GM12878 (cell line): ENCODE data around the gene SFR1. TPM values are rescaled to one million over a fixed set of nuclear protein-coding genes. Genes with fewer than 3 reads are reported as not detected.

ENCODE experiments used
- ATAC-seq: fragments of 200-7000 bp; cut with Tn5 transposase; 3 replicates; pipeline ENCODE4 v1.9.1; 2020; ENCODE audit warnings: mild to moderate bottlenecking, moderate library complexity
- BruUV-seq: library from RNA; stranded (reverse); fragments of 400-500 nt; replicated peaks from 2 replicates; lab custom pipeline; 2021; lab: Mats Ljungman, UMichigan
- CTCF ChIA-PET: fragments of 300-600 bp; sonication (Branson Sonifier 250); formaldehyde crosslinking; extraction: SDS; loops from one replicate; lab custom pipeline; 2021; ENCODE audit warnings: inconsistent platforms; lab: Yijun Ruan, JAX
- POLR2A ChIA-PET: fragments of 350-600 bp; formaldehyde crosslinking; extraction: SDS; loops from one replicate; lab custom pipeline; 2021; ENCODE audit warnings: inconsistent platforms; lab: Charles Lee
- RAD21 ChIA-PET: fragments of 300-600 bp; sonication (Branson Sonifier 250); formaldehyde crosslinking; loops from one replicate; lab custom pipeline; 2023; ENCODE audit warnings: antibody characterized with exemption; ENCODE audit not compliant: unreplicated experiment; lab: Charles Lee
- SMC1A ChIA-PET: fragments of 300-600 bp; sonication (Branson Sonifier 250); formaldehyde crosslinking; loops from one replicate; lab custom pipeline; 2023; ENCODE audit not compliant: unreplicated experiment, uncharacterized antibody; lab: Charles Lee
- DNase-seq: peaks from one replicate; pipeline ENCODE4 v3.0.0-alpha.2; 2011; ENCODE audit warnings: low read depth, low spot score
- FAIRE-seq: peaks from 3 replicates; lab custom pipeline; 2011; peaks lifted over from hg19 to GRCh38; lab: Jason Lieb, UNC
- H2AFZ ChIP-seq: 2 replicates; pipeline ENCODE4 v1.6.0; 2011; ENCODE audit warnings: low read depth, low read length, control low read depth; ENCODE audit not compliant: control insufficient read depth
- H3K27ac ChIP-seq: 2 replicates; pipeline ENCODE4 v1.5.1; 2011; ENCODE audit warnings: control low read depth; ENCODE audit not compliant: control insufficient read depth, insufficient read depth
- H3K27me3 ChIP-seq, 2 experiments: replicated peaks in 1 of 2; 2 replicates each; pipeline versions ENCODE4 v1.6.0 to v1.6.1; 2011; ENCODE audit warnings: low read length in 1 of 2; ENCODE audit not compliant: control insufficient read depth in 2 of 2, insufficient read depth in 2 of 2
- H3K36me3 ChIP-seq, 2 experiments: 2 replicates each; pipeline ENCODE4 v1.5.1; 2011; ENCODE audit warnings: low read length in 1 of 2; ENCODE audit not compliant: control insufficient read depth in 2 of 2, insufficient read depth in 2 of 2
- H3K4me1 ChIP-seq: 2 replicates; pipeline ENCODE4 v1.6.1; 2011; ENCODE audit warnings: mild to moderate bottlenecking, low read length, moderate library complexity, mixed read lengths; ENCODE audit not compliant: control insufficient read depth, insufficient read depth
- H3K4me2 ChIP-seq: 2 replicates; pipeline ENCODE4 v1.6.0; 2011; ENCODE audit warnings: control low read depth; ENCODE audit not compliant: control insufficient read depth, insufficient read depth
- H3K4me3 ChIP-seq: fragments of 200-600 bp; sonication (generic); 2 replicates; pipeline ENCODE4 v1.5.1; 2016
- H3K79me2 ChIP-seq: 2 replicates; pipeline ENCODE4 v1.6.0; 2011; ENCODE audit warnings: low read length; ENCODE audit not compliant: control insufficient read depth, insufficient read depth
- H3K9ac ChIP-seq: 2 replicates; pipeline ENCODE4 v1.8.0; 2011; ENCODE audit warnings: low read length, control low read depth, mixed read lengths; ENCODE audit not compliant: control insufficient read depth, insufficient read depth
- H3K9me3 ChIP-seq: replicated peaks from 3 replicates; pipeline ENCODE4 v1.5.1; 2011; ENCODE audit warnings: mild to moderate bottlenecking, low read length; ENCODE audit not compliant: control insufficient read depth, insufficient read depth
- H4K20me1 ChIP-seq: 2 replicates; pipeline ENCODE4 v1.6.0; 2011; ENCODE audit not compliant: control insufficient read depth, insufficient read depth
- CREM ChIP-seq: IDR thresholded peaks from 2 replicates; pipeline ENCODE4 v1.6.1; 2014; ENCODE audit warnings: antibody characterized with exemption, low read depth
- DPF2 ChIP-seq: fragments of 450-650 bp; IDR thresholded peaks from 2 replicates; pipeline ENCODE4 v1.6.1; 2017; ENCODE audit warnings: mild to moderate bottlenecking
- ETV6 ChIP-seq, 2 experiments: fragments of 450-650 bp in 1 of 2; IDR thresholded peaks in 1 of 2; conservative IDR thresholded peaks in 1 of 2; 2 replicates each; pipeline ENCODE4 v1.6.1; 2014; ENCODE audit warnings: antibody characterized with exemption in 1 of 2, borderline replicate concordance in 1 of 2, low read depth in 1 of 2, mild to moderate bottlenecking in 1 of 2, moderate library complexity in 1 of 2
- HCFC1 ChIP-seq: fragments of 150-350 bp; IDR thresholded peaks from 2 replicates; pipeline ENCODE4 v1.6.1; 2014; ENCODE audit warnings: low read length
- HDAC2 ChIP-seq: fragments of 200-600 bp; sonication (generic); IDR thresholded peaks from 2 replicates; pipeline ENCODE4 v1.6.1; 2017
- MEF2B ChIP-seq: fragments of 450-650 bp; IDR thresholded peaks from 2 replicates; pipeline ENCODE4 v1.6.1; 2018; ENCODE audit warnings: mild to moderate bottlenecking, moderate library complexity; ENCODE audit not compliant: partially characterized antibody, poor library complexity, severe bottlenecking
- NR2F1 ChIP-seq: fragments of 450-650 bp; conservative IDR thresholded peaks from 2 replicates; pipeline ENCODE4 v1.6.1; 2017; ENCODE audit warnings: mild to moderate bottlenecking
- POLR2A ChIP-seq: IDR thresholded peaks from 2 replicates; pipeline ENCODE4 v1.6.1; 2011; ENCODE audit warnings: low read depth, mild to moderate bottlenecking, low read length
- SMC3 ChIP-seq: IDR thresholded peaks from 2 replicates; pipeline ENCODE4 v1.6.1; 2011; ENCODE audit warnings: low read length, improper control_type of control experiment, borderline replicate concordance
- STAT1 ChIP-seq: fragments of 450-650 bp; conservative IDR thresholded peaks from 2 replicates; pipeline ENCODE4 v1.6.1; 2014; ENCODE audit warnings: antibody characterized with exemption, mild to moderate bottlenecking
- ZNF207 ChIP-seq: fragments of 450-650 bp; IDR thresholded peaks from 2 replicates; pipeline ENCODE4 v1.6.1; 2014; ENCODE audit warnings: antibody characterized with exemption, mild to moderate bottlenecking, borderline replicate concordance
- ZZZ3 ChIP-seq: IDR thresholded peaks from 2 replicates; pipeline ENCODE4 v1.6.1; 2011; ENCODE audit warnings: low read depth; ENCODE audit not compliant: control insufficient read depth, insufficient read length
- WGBS: methylation state at CpG from one replicate; pipeline ENCODE4 v1.1.6; 2016; ENCODE audit warnings: low lambda C conversion rate; ENCODE audit not compliant: insufficient replicate concordance, insufficient coverage; ENCODE audit errors: missing lambda C conversion rate; 5-methylcytosine and 5-hydroxymethylcytosine counted together
- in situ Hi-C: fragments of 300-500 bp; cut with MboI; formaldehyde crosslinking; loops from 9 replicates; pipeline ENCODE4 v1.14.3; 2018; ENCODE audit warnings: mixed read lengths
- intact Hi-C: fragments of 100-400 bp; cut with micrococcal nuclease; formaldehyde crosslinking; loops from one replicate; pipeline ENCODE4 v1.14.2; 2022; ENCODE audit not compliant: unreplicated experiment
- polyA plus RNA-seq, 11 experiments: library from polyadenylated mRNA; depleted of rRNA in 4 of 11; unstranded in 6 of 11; stranded (reverse) in 5 of 11; fragments of >200 nt; fragmentation: Nextera tagmentation in 4 of 11; fragmentation: Illumina TruSeq in 1 of 11; extraction: Ambion mirVana in 4 of 11; extraction: Trizol in 1 of 11; gene quantifications; 1 replicate in 1 of 11; 2 replicates in 10 of 11; pipeline versions ENCODE4 v1.2.1 to v1.2.3, GENCODE V29; 2011 to 2016; ENCODE audit warnings: inconsistent platforms in 2 of 11, missing spikeins in 2 of 11, low read depth in 1 of 11
- total RNA-seq, 4 experiments: library from RNA; depleted of rRNA in 3 of 4; stranded (reverse); fragments of >200 nt in 3 of 4; fragmentation: Illumina TruSeq in 1 of 4; extraction: Trizol in 1 of 4; gene quantifications; 2 replicates each; pipeline versions ENCODE4 v1.2.1 to v1.2.3, GENCODE V29; 2013 to 2021
- TF ChIP-seq, protein P1 (sequence below): IDR thresholded peaks from 2 replicates; pipeline ENCODE4 v1.6.1; 2011; ENCODE audit warnings: low read depth, low read length, improper control_type of control experiment, borderline replicate concordance
- TF ChIP-seq, protein P2 (sequence below): fragments of 450-650 bp; formaldehyde crosslinking; IDR thresholded peaks from 2 replicates; pipeline ENCODE4 v1.4.0; 2022; ENCODE audit warnings: mild to moderate bottlenecking, moderate library complexity
- TF ChIP-seq, protein P3 (sequence below): fragments of 450-650 bp; formaldehyde crosslinking; IDR thresholded peaks from 2 replicates; pipeline ENCODE4 v1.5.0; 2022; ENCODE audit warnings: mild to moderate bottlenecking, missing genetic modification characterization

Gene SFR1
- total and polyA plus RNA-seq, 10 of the 15 experiments (the other 5 are each of a cell fraction or from before 2014, with no cell fraction given), result 6.9 to 31.5 (median 14.9) TPM

GRCh38 chr10:104099269-104099668 is 22.7 kb upstream of the SFR1 start:
- intact Hi-C loops (no loop called here), in situ Hi-C loops (no loop called here)
- H3K79me2 ChIP-seq, result no peaks in the 10 kb centered on the region
- ChIA-PET CTCF (interaction anchor here (1.7 kb wide), 1 partner anchor 23 kb away, joined by 7 read pairs; the partner anchor contains the start of gene SFR1), RAD21 (interaction anchor here (0.8 kb wide), 1 partner anchor 11 kb away, joined by 3 read pairs; no protein-coding TSS in a partner anchor), SMC1A (interaction anchor here (1.0 to 2.2 kb wide), 5 partner anchors 11 to 211 kb away, joined by 3 to 10 read pairs (median 5); partner anchors contain the start of gene SFR1), POLR2A (no interaction called here)
- no peak for DNase-seq
- H3K4me3 ChIP-seq, result no peak overlapping the region
- no peak overlapping the region for H3K4me2 ChIP-seq
- no peak for TF ChIP-seq POLR2A
- TF ChIP-seq HDAC2, result no peak
- no peak for TF ChIP-seq MEF2B
- TF ChIP-seq ETV6 (conservative IDR thresholded peaks at IDR 0.05 in 1 of 2, IDR thresholded peaks at IDR 0.05 in 1 of 2; ENCODE audit: borderline replicate concordance in 1 of 2, low read depth in 1 of 2), result no peak
- no peak for TF ChIP-seq SMC3
- TF ChIP-seq, protein P1, sequence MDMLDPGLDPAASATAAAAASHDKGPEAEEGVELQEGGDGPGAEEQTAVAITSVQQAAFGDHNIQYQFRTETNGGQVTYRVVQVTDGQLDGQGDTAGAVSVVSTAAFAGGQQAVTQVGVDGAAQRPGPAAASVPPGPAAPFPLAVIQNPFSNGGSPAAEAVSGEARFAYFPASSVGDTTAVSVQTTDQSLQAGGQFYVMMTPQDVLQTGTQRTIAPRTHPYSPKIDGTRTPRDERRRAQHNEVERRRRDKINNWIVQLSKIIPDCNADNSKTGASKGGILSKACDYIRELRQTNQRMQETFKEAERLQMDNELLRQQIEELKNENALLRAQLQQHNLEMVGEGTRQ, result no peak
- no peak for TF ChIP-seq HCFC1
- TF ChIP-seq STAT1, result no peak
- no peak for TF ChIP-seq ZNF207
- TF ChIP-seq DPF2, result no peak
- TF ChIP-seq, protein P2, sequence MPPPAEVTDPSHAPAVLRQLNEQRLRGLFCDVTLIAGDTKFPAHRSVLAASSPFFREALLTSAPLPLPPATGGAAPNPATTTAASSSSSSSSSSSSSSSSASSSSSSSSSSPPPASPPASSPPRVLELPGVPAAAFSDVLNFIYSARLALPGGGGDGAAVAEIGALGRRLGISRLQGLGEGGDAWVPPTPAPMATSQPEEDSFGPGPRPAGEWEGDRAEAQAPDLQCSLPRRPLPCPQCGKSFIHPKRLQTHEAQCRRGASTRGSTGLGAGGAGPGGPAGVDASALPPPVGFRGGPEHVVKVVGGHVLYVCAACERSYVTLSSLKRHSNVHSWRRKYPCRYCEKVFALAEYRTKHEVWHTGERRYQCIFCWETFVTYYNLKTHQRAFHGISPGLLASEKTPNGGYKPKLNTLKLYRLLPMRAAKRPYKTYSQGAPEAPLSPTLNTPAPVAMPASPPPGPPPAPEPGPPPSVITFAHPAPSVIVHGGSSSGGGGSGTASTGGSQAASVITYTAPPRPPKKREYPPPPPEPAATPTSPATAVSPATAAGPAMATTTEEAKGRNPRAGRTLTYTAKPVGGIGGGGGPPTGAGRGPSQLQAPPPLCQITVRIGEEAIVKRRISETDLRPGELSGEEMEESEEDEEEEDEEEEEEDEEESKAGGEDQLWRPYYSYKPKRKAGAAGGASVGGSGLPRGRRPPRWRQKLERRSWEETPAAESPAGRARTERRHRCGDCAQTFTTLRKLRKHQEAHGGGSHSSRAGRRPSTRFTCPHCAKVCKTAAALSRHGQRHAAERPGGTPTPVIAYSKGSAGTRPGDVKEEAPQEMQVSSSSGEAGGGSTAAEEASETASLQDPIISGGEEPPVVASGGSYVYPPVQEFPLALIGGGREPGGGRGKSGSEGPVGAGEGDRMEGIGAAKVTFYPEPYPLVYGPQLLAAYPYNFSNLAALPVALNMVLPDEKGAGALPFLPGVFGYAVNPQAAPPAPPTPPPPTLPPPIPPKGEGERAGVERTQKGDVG (CRISPR knock-in tag), result no peak
- TF ChIP-seq CREM, result no peak
- TF ChIP-seq NR2F1, result no peak
- TF ChIP-seq, protein P3, sequence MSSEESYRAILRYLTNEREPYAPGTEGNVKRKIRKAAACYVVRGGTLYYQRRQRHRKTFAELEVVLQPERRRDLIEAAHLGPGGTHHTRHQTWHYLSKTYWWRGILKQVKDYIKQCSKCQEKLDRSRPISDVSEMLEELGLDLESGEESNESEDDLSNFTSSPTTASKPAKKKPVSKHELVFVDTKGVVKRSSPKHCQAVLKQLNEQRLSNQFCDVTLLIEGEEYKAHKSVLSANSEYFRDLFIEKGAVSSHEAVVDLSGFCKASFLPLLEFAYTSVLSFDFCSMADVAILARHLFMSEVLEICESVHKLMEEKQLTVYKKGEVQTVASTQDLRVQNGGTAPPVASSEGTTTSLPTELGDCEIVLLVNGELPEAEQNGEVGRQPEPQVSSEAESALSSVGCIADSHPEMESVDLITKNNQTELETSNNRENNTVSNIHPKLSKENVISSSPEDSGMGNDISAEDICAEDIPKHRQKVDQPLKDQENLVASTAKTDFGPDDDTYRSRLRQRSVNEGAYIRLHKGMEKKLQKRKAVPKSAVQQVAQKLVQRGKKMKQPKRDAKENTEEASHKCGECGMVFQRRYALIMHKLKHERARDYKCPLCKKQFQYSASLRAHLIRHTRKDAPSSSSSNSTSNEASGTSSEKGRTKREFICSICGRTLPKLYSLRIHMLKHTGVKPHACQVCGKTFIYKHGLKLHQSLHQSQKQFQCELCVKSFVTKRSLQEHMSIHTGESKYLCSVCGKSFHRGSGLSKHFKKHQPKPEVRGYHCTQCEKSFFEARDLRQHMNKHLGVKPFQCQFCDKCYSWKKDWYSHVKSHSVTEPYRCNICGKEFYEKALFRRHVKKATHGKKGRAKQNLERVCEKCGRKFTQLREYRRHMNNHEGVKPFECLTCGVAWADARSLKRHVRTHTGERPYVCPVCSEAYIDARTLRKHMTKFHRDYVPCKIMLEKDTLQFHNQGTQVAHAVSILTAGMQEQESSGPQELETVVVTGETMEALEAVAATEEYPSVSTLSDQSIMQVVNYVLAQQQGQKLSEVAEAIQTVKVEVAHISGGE, result no peak
- TF ChIP-seq ZZZ3, result no peak
- H3K9ac ChIP-seq, result no peak overlapping the region
- no peak overlapping the region for H2AFZ ChIP-seq
- H3K9me3 ChIP-seq, result no peaks in the 10 kb centered on the region; the same call in 1 of the 3 replicates
- no peaks in the 10 kb centered on the region for H3K4me1 ChIP-seq
- H3K36me3 ChIP-seq, result no peaks in the 10 kb centered on the region
- WGBS, result 23% methylated on average over 3 of the region's 3 CpGs
- H4K20me1 ChIP-seq, result no peaks in the 10 kb centered on the region
- H3K27me3 ChIP-seq, result no peaks in the 10 kb centered on the region
- no peak for ATAC-seq
- H3K27ac ChIP-seq, result no peak overlapping the region
- no TSS peak for BruUV-seq
- FAIRE-seq, result no peak
